NB4 (cell line): ENCODE measurements around the gene H1-8.

Source experiments
- DNase-seq: peaks from one replicate; pipeline ENCODE4 v3.0.0; 2010; ENCODE audit warnings: low read depth
- H3K4me3 ChIP-seq: one replicate; pipeline ENCODE4 v1.5.1; 2011; ENCODE audit warnings: mild to moderate bottlenecking, low read depth, low read length, moderate library complexity
- CTCF ChIP-seq: IDR thresholded peaks from one replicate; pipeline ENCODE4 v1.5.1; 2012; ENCODE audit warnings: low read depth, low read length
- MAX ChIP-seq: IDR thresholded peaks from 2 replicates; pipeline ENCODE4 v1.6.1; 2011; ENCODE audit warnings: low read depth, low read length
- MYC ChIP-seq: IDR thresholded peaks from 2 replicates; pipeline ENCODE4 v1.6.1; 2011; ENCODE audit warnings: low read depth, low read length
- POLR2A ChIP-seq: IDR thresholded peaks from 2 replicates; pipeline ENCODE4 v1.6.1; 2011; ENCODE audit warnings: mild to moderate bottlenecking; ENCODE audit not compliant: insufficient read length; ENCODE audit errors: extremely low read depth

Gene H1-8

GRCh38 chr3:129558081-129558771 is 15.3 kb downstream of the H1-8 start:
- TF ChIP-seq CTCF (no peak), POLR2A (no peak), MAX (no peak), MYC (no peak)
- H3K4me3 ChIP-seq: no peak overlapping the region
- no peak for DNase-seq

GRCh38 chr3:129558772-129559564 is 16.0 kb downstream of the H1-8 start:
- peak; percentile 84 for DNase-seq

GRCh38 chr3:129559565-129560079 is 16.6 kb downstream of the H1-8 start:
- DNase-seq: no peak
- no peak overlapping the region for H3K4me3 ChIP-seq
- TF ChIP-seq MAX (no peak), MYC (no peak), POLR2A (no peak), CTCF (no peak)

More at GRCh38 chr3:129558772-129559564, 16.0 kb downstream of the H1-8 start:
- TF ChIP-seq MYC: 0 out of 2 replicates have a peak, but pooled peaks have one; percentile 27
- no peak for TF ChIP-seq CTCF
- TF ChIP-seq POLR2A: no peak
- TF ChIP-seq MAX: peak; percentile 24; the same call in 1 of the 2 replicates
- no peak overlapping the region for H3K4me3 ChIP-seq

- no peak for TF ChIP-seq MAX
- peak; percentile 71 for DNase-seq
- H3K4me3 ChIP-seq: no peak overlapping the region
These were observed 17.4 kb downstream of the H1-8 start for GRCh38 chr3:129560269-129560787.

GRCh38 chr3:129560911-129561594 is 18.1 kb downstream of the H1-8 start:
- TF ChIP-seq POLR2A: no peak
- TF ChIP-seq MYC: no peak
- TF ChIP-seq CTCF: no peak
- TF ChIP-seq MAX: no peak
- H3K4me3 ChIP-seq: no peak overlapping the region
- DNase-seq: peak; percentile 41
